ENCODE measurements around the gene CHRND.

The CHRND gene

DNA sequence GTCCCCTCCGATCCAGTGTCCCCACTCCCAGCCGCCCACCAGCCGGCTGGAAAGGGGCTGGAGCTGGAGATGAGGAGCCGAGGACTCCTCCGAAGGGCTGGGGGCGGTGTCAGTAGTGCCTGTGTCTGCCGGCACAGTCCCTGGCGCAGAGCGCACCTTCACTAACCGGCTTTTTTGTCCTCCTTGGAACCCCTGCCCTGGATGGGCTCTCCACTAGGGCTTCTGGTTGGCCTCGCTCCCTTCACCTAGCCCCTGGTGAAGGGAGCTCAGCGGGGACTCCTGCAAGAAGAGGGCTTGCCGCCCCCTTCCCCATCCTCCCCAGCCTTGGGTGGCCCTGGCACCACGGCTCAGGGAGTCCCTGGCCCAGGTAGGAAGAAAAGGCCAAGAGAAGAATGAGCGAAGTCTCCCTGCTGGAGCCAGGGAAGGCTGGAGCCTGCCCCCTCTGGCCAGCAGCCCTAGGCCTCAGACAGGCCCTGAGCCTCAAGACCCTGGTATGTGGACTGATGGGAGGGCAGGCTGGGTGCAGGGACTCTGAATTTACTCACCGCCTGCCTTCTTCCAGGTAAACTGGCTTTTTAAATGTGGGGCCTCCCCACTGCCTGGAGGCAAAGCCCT lies 37.8 kb upstream of the CHRND start:
- no peak for DNase-seq

DNA sequence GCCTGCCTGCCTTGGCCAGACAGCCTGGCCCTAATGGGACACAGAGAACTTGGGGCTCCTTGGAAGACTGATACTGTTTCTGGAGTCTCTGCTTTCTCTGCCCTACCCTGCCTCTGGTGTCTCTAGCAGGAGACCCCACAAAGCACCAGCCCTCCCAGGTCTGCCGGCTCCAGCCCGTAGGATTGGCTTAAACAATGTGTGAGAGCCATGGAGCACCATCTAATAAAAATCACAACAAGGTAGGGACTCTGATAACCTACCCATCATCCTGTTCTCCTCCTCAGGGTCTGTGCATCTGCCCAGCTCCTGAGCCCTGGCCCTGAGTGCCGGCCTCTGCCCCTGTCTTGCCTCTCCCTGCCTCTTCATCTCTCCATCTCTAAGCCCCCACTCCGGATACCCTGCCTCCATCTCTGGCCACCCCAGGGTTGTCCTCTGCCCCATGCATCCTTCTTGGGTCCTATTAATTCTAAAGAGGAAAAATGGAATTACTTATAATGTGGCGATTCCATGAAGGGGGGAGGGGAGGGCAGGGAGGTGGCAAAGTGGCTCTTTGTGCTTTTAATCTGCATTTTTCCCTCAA lies 37.1 kb upstream of the CHRND start:
- DNase-seq, result no peak

DNA sequence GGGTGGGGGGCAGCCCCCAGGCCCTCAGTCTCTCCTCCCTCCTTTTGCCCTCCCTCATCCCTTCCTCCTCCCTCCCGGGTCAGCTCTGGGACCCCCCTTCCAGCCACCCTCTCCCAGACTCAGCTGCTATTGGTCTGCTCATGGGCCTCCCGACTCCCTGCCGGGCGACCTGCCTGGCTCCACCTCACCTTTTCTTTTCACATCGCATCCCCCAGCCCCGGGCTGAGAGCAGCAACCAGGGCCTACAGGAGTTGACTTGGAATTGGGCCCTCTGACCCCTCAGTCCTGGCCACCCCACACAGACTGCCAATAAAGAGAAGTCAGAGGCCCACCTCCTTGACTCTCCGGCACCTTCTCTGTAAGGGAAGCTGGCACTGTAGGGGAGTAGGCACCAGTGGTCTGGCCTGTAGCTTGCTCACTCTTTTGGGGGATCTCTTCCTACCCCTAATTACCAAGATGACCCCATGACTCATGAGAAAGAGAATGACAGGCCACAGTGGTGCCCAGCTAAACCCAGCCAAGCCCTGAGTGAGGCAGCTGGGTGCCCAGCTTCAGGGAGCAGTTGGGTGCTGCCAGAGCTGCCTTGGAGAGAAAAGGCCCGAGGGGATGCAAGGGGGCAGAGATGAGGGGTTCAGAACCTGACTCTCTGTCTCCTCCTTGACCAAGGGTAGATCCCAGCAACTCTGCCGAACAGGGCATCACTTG lies 36.3 kb upstream of the CHRND start:
- DNase-seq, result no peak

DNA sequence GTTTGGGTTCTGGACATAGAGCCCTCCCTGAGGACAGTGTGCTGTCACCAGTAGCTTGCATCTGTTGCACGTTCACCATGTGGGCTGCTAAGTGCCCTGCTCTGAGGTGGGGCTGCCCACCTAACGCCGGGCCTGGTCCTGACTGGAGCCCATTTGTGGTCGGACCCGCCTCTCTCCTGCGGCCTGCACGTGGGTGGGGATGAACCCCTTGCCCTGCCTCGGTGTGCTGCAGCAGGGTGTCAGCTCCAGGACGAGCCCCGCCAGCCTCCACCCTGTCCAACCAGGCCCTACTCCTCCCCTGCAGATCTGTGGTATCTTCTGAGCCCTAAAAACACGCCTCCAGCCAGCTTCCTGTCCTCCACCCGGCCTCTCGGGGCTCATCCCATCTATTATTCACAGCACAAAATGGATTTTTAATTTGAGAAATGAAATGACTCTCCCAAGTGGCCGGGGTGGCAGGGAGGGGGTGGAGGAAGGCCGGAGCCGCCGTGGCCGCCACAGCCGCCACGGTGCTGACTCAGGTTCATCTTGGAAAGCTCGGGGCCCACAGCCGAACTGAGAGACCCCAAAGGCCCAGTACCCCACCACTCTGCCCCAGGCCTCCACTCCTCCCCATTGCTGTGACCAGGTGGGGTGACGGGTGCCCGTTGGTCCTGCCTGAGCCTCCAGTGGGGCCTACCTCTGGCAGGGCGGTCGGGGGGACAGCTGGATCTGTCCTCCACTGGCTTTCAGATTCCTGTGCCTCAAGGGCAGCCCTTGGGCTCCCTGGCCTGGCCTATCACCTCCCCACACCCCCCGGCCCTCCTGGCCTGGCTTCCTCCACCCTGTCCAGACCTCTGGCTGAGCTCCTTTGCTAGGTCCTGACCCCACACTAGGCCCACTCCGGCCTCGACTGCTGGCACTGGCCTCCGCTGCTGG lies 35.5 kb upstream of the CHRND start:
- no peak for DNase-seq

DNA sequence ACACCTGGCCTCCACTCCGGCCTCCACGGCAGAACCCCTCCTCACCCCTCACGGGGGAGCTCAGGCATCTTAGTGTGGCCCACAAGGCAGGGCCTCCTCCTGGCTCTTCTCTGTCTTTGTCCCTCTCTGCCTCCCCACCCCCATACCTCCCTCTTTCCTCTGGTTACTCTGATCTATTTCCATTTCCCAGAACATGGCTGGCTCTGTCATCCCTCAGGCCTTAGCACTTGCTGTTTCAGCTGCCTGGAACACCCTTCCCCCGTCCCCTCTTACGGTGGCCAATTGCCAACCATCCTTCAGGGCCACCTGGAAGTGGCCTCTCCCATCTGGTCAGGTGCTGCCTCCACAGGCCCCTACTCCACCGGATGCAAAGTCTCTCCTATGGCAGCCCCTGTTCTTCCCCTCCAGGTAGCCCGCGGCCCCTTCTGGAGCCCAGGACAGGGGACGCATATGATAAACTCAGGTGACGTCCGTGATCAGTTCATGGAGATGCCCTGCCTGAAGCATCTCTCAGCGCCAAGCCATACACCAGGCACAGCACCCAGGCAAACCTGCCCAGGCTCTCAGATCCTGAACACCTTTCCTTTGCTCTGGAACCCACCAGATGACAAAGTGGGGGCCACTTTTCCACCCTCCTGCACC lies 34.7 kb upstream of the CHRND start:
- no peak for DNase-seq

DNA sequence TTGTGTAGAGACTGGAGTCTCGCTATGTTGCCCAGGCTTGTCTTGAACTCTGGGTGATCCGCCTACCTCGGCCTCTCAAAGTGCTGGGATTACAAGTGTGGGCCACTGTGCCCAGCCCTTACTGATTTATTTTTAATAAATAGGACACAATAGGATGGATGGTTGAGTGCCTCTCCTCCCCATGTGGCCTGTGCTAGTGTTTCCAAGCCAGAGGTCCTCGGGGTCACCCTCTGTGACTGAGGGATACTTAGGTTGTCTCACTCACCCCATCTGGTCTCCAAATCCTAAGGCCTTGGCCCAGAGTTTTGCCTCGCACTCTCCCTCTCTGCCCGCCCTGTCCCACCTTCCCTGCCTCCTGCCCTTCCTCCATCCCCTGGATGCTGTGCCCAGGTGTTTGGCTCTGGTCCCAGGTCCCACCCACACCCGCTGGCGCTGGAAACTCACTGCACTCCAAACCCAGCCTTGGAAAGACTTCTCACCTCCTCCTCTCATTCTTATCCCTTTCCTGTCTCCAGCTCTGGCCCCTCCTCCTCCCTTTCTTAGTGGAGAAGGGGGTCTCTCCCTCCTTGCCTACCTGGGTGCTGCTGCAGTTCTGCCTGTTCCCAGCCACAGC lies 33.6 kb upstream of the CHRND start:
- DNase-seq, result no peak

DNA sequence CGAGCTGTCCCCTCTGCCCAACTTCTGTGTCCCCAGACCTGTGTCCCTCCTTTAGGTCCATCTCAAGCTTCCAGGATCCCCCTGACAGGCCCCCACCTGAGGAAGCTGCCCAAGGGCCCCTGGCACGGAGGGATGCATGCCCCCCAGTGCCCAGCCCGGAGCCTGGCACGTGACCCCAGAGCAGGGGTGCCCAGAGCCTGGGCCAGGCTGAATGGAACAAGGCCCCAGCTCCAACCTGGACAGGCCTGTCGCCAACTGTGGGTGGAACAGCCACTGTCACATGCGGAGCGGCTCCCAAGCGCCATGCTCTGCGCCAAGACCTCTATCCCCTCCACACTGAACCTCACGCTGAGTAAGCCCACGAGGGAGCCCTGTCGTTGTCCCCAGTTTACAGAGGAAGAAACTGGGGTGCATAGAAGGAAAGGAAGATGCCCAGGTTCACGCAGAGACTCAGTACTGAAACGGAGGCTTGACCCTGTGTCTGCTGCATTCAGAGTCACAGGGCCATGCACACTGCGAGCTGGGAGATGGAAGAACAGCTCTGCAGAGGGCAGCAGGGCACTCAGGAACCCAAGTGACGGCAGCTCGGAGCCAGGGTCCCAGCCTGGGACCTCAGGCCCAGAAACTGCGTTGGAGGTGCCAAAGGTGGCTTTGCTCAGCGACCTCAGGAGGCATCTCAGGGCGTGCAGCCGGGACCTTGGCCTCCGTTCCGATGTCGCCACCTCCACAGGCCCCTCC lies 32.8 kb upstream of the CHRND start:
- no peak for DNase-seq

DNA sequence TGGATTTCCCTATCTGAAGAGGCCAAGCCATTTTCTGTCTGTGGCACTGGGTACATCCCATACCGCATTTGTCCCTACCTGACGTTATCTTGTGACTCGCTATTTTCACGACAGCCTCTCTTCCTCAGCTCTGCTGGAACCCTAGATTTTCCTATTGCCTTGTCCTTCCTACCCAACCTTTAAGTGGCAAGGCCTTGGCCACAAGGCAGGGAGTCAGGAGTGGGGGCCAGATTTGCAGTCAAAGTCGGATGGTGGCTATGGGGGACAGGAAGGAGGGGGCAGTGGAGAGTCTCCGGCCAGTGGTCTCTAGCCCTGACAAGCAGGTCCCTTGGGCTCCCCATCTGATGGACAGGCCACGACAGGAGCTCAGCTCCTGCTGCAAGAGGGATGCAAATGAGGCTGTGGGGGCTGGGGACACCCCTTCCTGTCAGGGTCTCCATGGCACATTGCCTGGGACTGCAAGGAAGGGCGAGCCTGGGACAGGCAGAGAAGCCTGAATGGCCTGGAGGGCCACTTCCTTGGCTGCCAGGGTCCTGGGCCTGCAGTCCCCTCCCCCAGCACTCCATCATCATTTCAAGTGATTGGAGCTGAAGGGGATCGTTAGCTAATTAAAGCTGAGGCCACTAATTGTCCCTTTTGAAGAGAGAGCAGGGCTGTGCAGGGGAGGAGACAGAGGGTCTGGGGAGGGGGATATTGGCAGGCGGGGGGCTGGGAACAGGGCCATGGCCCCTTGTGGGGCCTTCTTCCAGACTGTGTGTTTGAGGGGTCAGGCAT lies 32.1 kb upstream of the CHRND start:
- no peak for DNase-seq

DNA sequence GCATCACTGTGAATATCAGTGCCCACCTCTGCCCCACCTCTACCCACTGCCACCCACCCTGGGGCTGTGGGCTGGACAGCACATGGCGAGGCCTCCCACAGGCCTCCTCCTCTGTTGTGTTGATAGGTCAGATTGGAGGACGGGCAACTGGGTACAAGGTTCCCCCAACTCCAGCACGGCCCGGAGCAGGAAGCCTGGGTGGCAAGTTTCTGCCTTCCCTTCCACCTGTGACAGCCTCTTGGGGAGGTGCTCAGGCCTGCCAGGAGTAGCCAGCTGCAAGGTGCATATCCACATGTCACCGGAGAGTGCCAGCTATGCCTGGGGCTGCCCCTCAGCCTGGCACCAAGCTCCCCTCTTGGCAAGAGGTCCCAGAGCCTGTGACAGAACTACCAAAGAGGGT lies 31.4 kb upstream of the CHRND start:
- no peak for DNase-seq

DNA sequence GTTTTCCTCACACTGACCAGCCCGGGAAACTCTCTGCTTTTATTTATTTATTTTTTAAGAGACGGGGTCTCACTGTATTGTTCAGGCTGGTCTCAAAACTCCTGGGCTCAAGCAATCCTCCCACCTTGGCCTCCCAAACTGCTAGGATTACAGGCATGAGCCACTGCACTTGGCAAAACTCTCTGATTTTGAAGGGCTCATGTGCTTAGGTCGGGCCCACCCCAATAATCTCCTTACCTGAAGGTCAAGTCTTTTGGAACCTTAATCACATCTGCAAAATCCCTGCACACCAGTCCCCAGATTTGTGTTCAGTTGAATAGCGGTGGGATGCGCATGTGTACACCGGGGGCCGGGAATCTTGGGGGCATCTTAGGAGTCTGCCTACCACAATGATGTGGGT lies 30.7 kb upstream of the CHRND start:
- DNase-seq, result no peak

DNA sequence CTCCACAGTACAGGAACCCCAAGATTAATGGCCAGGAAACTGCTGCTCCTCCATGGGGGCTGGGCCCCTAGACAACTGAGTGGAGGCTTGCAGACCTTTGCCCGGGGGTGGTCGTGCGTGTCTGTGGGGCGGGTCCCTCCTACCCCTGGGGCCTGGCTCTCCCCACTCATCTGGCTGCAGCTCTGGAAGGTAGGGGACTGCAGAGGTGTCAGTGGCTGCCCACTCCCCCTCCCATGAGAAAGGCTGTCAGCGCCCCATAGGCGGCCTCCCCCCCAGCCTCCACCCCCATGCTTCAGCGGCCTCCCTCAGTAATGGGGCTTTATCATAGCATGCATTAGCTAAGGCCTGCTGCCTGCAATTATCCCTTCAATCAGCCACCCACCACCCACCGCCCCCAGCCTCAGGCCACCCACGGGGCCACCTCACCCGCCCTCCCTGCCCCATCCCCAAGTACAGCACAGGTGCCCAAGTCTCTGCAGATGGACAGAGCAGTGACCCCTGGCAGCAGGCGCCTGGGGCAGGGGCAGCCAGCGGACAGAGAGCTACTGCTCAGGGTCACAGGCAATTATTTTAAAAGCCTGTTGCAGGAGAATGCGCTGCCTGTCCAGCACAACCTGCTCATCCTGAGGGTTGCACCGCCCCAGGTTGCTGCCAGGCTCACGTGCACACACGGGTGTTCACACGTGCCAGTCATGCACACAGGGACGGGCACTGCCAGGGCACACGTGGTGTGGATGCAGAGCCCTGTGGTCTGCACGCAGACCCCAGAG lies 29.3 kb upstream of the CHRND start:
- no peak for DNase-seq

DNA sequence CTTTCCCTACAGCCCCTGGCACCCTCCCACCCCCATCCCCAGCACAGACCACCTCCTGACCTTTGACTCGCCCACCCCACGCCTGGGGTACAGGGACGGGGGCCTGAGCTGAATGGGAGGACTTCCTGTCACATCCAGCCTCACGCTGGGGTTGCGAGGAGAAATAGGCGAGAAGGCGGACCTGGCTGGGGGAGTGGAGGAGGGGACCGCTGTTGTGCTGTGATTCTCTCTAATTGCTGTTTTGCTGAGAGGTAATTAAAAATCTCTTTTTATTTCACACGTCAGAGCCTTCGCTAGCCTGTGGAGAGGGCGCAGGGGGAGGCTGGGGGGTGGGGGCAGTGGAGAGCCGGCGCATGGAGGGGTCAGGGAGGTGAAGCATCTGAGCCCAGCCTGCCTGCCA lies 28.6 kb upstream of the CHRND start:
- no peak for DNase-seq

DNA sequence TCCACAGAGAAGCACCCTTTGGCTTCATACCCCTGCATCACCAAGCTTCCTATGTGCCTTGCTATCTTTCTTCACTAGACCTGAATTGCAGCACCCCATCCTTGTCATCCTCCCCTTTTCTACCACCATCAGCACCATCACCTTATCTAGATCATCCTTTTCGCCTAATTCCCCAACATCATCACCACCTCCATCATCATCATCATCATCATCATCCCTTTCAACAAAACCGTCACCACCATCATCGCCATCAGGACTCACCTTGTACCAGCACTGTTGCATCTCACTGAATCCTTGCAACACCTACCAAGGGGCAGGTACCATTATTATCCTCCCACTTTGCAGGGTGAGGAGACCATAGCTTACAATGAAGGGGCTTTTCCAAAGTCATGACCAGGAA lies 27.5 kb upstream of the CHRND start:
- DNase-seq, result no peak

DNA sequence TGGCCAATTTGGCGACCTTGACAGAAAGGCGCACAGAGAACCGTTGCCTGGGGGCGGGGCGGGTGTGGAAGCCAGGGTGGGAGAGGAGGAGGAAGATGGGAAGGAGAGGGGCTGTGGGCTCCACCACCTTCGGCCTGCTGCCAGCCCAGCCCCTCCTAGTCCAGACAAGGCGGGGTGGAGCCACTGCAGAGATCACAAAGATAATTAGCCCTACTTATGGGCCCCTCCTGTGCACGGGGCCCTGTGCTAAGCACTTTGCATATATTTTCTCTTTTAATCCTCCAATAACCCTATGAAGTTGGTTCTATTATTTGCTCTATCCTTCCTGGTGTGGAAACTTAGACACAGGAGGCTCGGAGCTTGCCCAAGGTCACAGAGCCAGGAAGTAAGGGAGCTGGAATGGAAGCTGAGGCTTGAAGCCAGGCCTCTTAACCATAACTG lies 24.6 kb upstream of the CHRND start:
- no peak for DNase-seq

DNA sequence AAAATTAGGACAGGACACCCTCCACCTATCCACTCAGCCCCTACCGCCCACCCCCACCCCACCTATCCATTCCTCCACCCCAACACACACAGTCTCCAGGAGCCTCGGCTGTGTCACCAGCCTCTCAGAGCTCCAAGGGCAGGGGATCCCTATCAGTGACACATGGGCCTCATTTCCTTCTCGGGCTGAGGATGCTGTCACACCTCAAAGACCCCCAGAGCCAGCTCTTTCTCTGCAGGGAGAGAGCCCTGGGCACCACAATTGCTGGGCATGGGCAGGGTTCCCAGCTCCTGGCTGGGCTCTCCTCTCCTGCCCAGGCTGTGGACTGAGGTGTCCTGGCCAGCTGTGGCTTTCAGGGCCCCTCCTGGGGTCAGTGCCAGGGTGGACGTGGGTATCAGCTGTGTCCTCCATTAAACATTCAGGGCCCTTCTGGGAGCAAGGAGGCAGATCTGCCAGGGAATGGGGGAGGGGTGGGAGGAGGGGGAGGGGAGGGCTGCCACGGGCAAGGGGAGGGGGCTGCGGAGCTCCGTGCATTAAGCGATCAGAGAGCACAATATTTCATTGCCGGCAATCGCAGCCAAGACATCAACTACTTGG lies 24.1 kb upstream of the CHRND start:
- no peak for DNase-seq

DNA sequence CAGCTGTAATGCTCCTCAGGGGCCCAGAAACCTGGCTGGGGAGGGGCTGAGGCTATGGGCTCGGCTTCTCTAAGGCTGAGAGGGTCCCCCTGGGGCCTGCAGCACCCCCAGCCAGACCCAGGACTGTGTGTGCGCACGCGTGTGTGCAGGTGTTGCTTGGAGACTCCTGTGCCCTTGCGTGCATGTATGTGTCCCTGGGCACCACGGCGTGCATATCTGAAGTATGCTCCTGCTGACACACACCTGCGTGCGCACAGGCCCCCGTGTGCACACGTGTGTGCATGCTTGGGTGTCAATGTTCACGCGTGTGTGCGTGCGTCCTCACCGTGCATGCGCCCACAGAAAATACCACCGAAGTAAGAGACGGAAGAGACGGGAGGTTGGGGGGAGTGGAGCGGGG lies 23.4 kb upstream of the CHRND start:
- no peak for DNase-seq

DNA sequence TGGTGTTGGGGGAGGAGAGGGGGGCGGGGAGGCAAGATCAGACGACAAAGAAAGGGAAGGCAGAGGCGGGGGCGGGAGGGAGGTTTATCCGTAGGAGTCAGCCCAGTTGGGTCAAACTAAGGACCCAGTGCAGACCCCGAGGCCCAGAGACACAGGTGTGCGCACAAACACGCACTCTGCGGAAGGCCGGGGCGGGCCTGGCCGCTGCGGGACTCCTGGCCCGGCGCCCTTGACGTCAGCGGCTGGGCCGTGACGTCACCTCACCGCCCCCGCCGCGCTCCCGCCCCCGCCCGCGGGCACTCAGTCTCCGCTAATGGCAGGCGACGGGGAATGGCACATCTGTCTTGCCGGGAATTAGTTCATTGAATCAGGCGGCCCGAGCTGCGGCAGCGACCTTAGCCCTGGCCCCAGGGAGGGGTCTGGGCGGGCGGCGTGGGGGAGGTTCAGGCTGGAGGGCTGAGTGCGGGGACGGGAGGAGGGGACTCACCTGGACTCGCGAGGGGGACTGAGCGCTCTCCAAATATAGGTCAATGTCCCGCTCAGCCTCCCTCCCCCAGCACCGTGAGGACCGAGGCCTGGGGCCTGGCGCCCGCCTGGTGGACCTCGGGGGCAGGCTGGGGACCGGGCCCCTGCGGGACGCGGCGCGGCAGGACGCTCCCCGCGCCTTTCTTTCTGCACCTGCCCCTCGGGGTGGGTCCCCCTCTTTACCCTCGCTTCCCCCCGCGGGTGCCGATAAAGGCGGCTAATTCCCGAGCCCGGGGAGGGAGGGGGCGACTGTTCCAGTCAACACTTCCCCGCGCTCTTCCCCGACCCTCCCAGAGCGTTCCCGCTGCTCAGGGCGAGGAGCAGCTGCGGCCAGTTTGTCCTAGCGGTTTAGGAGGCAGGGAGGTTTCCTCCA lies 22.8 kb upstream of the CHRND start:
- no peak for DNase-seq

DNA sequence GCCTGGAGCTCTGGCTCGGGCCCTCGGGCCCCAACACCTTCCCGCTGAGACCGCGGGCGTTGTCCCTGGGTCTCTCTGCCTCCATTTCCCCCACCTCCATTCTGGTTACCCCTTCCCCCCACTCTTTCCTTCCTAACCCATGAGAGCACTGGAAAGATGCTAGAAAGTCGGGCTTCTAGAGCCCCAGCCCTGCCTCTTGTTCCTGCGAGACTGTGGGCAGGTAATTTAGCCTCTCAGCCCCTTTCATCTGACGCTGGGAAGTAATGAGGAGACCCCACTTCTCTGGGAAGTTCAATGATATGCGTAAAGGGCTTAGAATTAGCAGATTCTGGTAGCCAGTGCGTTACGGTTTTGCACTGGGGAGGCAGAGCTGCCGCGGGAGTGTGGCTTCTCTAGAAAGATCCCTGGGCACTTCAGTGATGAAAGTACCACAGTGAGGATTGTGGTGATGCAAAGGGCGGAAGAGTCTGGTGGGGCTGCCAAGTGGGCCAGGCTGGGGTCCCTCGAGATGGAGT lies 22.1 kb upstream of the CHRND start:
- no peak for DNase-seq

All from RPMI8226 (cell line).